Natural killer cell treated with Interleukin-12 subunit alpha and Interleukin-12 subunit beta and Interleukin-15 and Interleukin-18, amount 100 ng/mL, for 72 hours (primary cell): ENCODE measurements around the gene ARHGAP15. TPM values are rescaled to one million over a fixed set of nuclear protein-coding genes. Genes with fewer than 3 reads are reported as not detected.
A peak's percentile ranks its signal among the peaks of the same experiment; 100 is the strongest.

Experiments used
- ATAC-seq, 2 donors: fragments of 150-1000 bp; cut with Tn5 transposase in 1 of 2; sonication (Bioruptor Pico), chemical (Tn5 transposase) in 1 of 2; 2 replicates each; pipeline ENCODE4 v1.10.0; 2021
- DNase-seq: peaks from one replicate; pipeline ENCODE4 v3.0.0; 2022; ENCODE audit warnings: low spot score
- H3K27ac Mint-ChIP-seq, 2 donors: 1 replicate in 1 of 2; 2 replicates in 1 of 2; pipeline ENCODE4 v1.8.0; 2022; ENCODE audit warnings: mixed read lengths in 2 of 2, mild to moderate bottlenecking in 1 of 2, moderate library complexity in 1 of 2
- H3K27me3 Mint-ChIP-seq, 2 donors: 1 replicate in 1 of 2; 2 replicates in 1 of 2; pipeline ENCODE4 v1.8.0; 2022; ENCODE audit warnings: mixed read lengths in 2 of 2
- H3K36me3 Mint-ChIP-seq: one replicate; pipeline ENCODE4 v1.8.0; 2022; ENCODE audit warnings: mixed read lengths
- H3K4me1 Mint-ChIP-seq, 2 donors: 1 replicate in 1 of 2; 2 replicates in 1 of 2; pipeline ENCODE4 v1.8.0; 2022; ENCODE audit warnings: low read depth in 2 of 2, mixed read lengths in 2 of 2, mild to moderate bottlenecking in 1 of 2
- H3K4me3 Mint-ChIP-seq: one replicate; pipeline ENCODE4 v1.8.0; 2022; ENCODE audit warnings: mixed read lengths
- H3K9me3 Mint-ChIP-seq: 2 replicates; pipeline ENCODE4 v1.8.0; 2022; ENCODE audit warnings: mixed read lengths
- total RNA-seq, 2 donors: library from RNA; stranded (reverse); gene quantifications; one replicate each; pipeline ENCODE4 v1.2.3, GENCODE V29; 2022

ARHGAP15 gene
- total RNA-seq, 2 donors from 2014 or later: 80.6 to 133 TPM

- no peaks in the 10 kb centered on the region for H3K36me3 Mint-ChIP-seq
- H3K4me3 Mint-ChIP-seq: no peak overlapping the region
- no peak for ATAC-seq
- DNase-seq: no peak
- H3K27me3 Mint-ChIP-seq: peaks cover 25 to 31% of the 10 kb centered on the region in 2 donors
- peaks cover 3% of the 10 kb centered on the region for H3K9me3 Mint-ChIP-seq
- peaks cover 4 to 5% of the 10 kb centered on the region in 2 donors for H3K4me1 Mint-ChIP-seq
- H3K27ac Mint-ChIP-seq: no peak overlapping the region
These were observed 658.5 kb downstream of the ARHGAP15 start for GRCh38 chr2:143787674-143788073.

- peaks cover under 1 to 3% of the 10 kb centered on the region in 2 donors for H3K4me1 Mint-ChIP-seq
- DNase-seq: no peak
- peaks cover 6% of the 10 kb centered on the region for H3K9me3 Mint-ChIP-seq
- no peak for ATAC-seq
- H3K4me3 Mint-ChIP-seq: no peak overlapping the region
- H3K27ac Mint-ChIP-seq: no peak overlapping the region
- H3K27me3 Mint-ChIP-seq: peaks cover 25 to 28% of the 10 kb centered on the region in 2 donors
- no peaks in the 10 kb centered on the region for H3K36me3 Mint-ChIP-seq
These were observed 663.4 kb downstream of the ARHGAP15 start for GRCh38 chr2:143792602-143793001.

GRCh38 chr2:143793381-143793780, 664.2 kb downstream of the ARHGAP15 start:
- H3K36me3 Mint-ChIP-seq: no peaks in the 10 kb centered on the region

GRCh38 chr2:143796051-143796450, 666.8 kb downstream of the ARHGAP15 start:
- H3K36me3 Mint-ChIP-seq: peaks cover 4% of the 10 kb centered on the region
- H3K27me3 Mint-ChIP-seq: peaks cover 0 to under 1% of the 10 kb centered on the region in 2 donors
- H3K4me3 Mint-ChIP-seq: no peak overlapping the region
- peaks cover 0 to 3% of the 10 kb centered on the region in 2 donors for H3K4me1 Mint-ChIP-seq
- ATAC-seq: no peak
- no peak for DNase-seq
- H3K9me3 Mint-ChIP-seq: peaks cover 3% of the 10 kb centered on the region
- no peak overlapping the region for H3K27ac Mint-ChIP-seq

More at GRCh38 chr2:143793381-143793780, 664.2 kb downstream of the ARHGAP15 start:
- DNase-seq (no peak), ATAC-seq (no peak)
- H3K9me3 Mint-ChIP-seq: peaks cover 3% of the 10 kb centered on the region
- no peaks in the 10 kb centered on the region for H3K4me1 Mint-ChIP-seq
- H3K27ac Mint-ChIP-seq: no peak overlapping the region
- peaks cover 20 to 22% of the 10 kb centered on the region in 2 donors for H3K27me3 Mint-ChIP-seq
- H3K4me3 Mint-ChIP-seq: no peak overlapping the region

GRCh38 chr2:143801561-143801960, 672.3 kb downstream of the ARHGAP15 start:
- no peak for DNase-seq
- Mint-ChIP-seq H3K9me3 (no peaks in the 10 kb centered on the region), H3K4me3 (peak overlapping the region; percentile 82), H3K36me3 (peaks cover 14% of the 10 kb centered on the region), H3K27ac (peak overlapping the region; percentile 95 to 99), H3K27me3 (peaks cover 0 to 3% of the 10 kb centered on the region in 2 donors), H3K4me1 (peaks cover 22 to 47% of the 10 kb centered on the region in 2 donors)
- peak in 1 of 2 donors; percentile 33 for ATAC-seq

GRCh38 chr2:143802242-143802641, 673.0 kb downstream of the ARHGAP15 start:
- DNase-seq (no peak), ATAC-seq (peak; percentile 43 to 48)
- Mint-ChIP-seq H3K9me3 (no peaks in the 10 kb centered on the region), H3K4me1 (peaks cover 22 to 47% of the 10 kb centered on the region in 2 donors), H3K36me3 (peaks cover 14% of the 10 kb centered on the region), H3K4me3 (peak overlapping the region; percentile 82), H3K27me3 (peaks cover 0 to 3% of the 10 kb centered on the region in 2 donors), H3K27ac (peak overlapping the region; percentile 95 to 99)

- ATAC-seq (peak; percentile 87), DNase-seq (peak; percentile 62)
- Mint-ChIP-seq H3K4me3 (peak overlapping the region; percentile 82), H3K27me3 (peaks cover 0 to 3% of the 10 kb centered on the region in 2 donors), H3K4me1 (peaks cover 25 to 47% of the 10 kb centered on the region in 2 donors), H3K27ac (peak overlapping the region; percentile 95 to 99), H3K9me3 (no peaks in the 10 kb centered on the region), H3K36me3 (peaks cover 14% of the 10 kb centered on the region)
These were observed 673.8 kb downstream of the ARHGAP15 start for GRCh38 chr2:143802871-143803650.

- H3K9me3 Mint-ChIP-seq: no peaks in the 10 kb centered on the region
- H3K27me3 Mint-ChIP-seq: peaks cover 0 to 3% of the 10 kb centered on the region in 2 donors
- DNase-seq: no peak
- no peak for ATAC-seq
- peaks cover 25 to 47% of the 10 kb centered on the region in 2 donors for H3K4me1 Mint-ChIP-seq
- peak overlapping the region; percentile 95 to 99 for H3K27ac Mint-ChIP-seq
- H3K4me3 Mint-ChIP-seq: peak overlapping the region; percentile 82
- H3K36me3 Mint-ChIP-seq: peaks cover 14% of the 10 kb centered on the region
These were observed 674.7 kb downstream of the ARHGAP15 start for GRCh38 chr2:143803936-143804335.

- no peaks in the 10 kb centered on the region for H3K9me3 Mint-ChIP-seq
- peaks cover 22 to 47% of the 10 kb centered on the region in 2 donors for H3K4me1 Mint-ChIP-seq
- peaks cover 10% of the 10 kb centered on the region for H3K36me3 Mint-ChIP-seq
- H3K27me3 Mint-ChIP-seq: peaks cover 0 to 3% of the 10 kb centered on the region in 2 donors
- no peak for DNase-seq
- no peak overlapping the region for H3K4me3 Mint-ChIP-seq
- H3K27ac Mint-ChIP-seq: peak overlapping the region; percentile 95 to 99
- no peak for ATAC-seq
These were observed 676.4 kb downstream of the ARHGAP15 start for GRCh38 chr2:143805666-143806065.

GRCh38 chr2:143807192-143807591, 678.0 kb downstream of the ARHGAP15 start:
- peaks cover 5% of the 10 kb centered on the region in 2 donors for H3K27me3 Mint-ChIP-seq
- H3K9me3 Mint-ChIP-seq: peaks cover 3% of the 10 kb centered on the region

GRCh38 chr2:143807671-143808070, 678.5 kb downstream of the ARHGAP15 start:
- no peak for ATAC-seq
- peaks cover 3% of the 10 kb centered on the region for H3K9me3 Mint-ChIP-seq
- H3K36me3 Mint-ChIP-seq: peaks cover 19% of the 10 kb centered on the region
- no peak overlapping the region for H3K27ac Mint-ChIP-seq
- DNase-seq: no peak
- no peak overlapping the region for H3K4me3 Mint-ChIP-seq
- peaks cover 5% of the 10 kb centered on the region in 2 donors for H3K27me3 Mint-ChIP-seq
- peaks cover 16 to 40% of the 10 kb centered on the region in 2 donors for H3K4me1 Mint-ChIP-seq

More at GRCh38 chr2:143807192-143807591, 678.0 kb downstream of the ARHGAP15 start:
- H3K36me3 Mint-ChIP-seq: peaks cover 14% of the 10 kb centered on the region
- no peak overlapping the region for H3K27ac Mint-ChIP-seq
- H3K4me1 Mint-ChIP-seq: peaks cover 18 to 45% of the 10 kb centered on the region in 2 donors
- H3K4me3 Mint-ChIP-seq: no peak overlapping the region
- DNase-seq (no peak), ATAC-seq (no peak)

GRCh38 chr2:143808166-143808565, 678.9 kb downstream of the ARHGAP15 start:
- Mint-ChIP-seq H3K9me3 (peaks cover 3% of the 10 kb centered on the region), H3K27ac (no peak overlapping the region), H3K36me3 (peaks cover 22% of the 10 kb centered on the region), H3K4me3 (no peak overlapping the region), H3K4me1 (peaks cover 11 to 35% of the 10 kb centered on the region in 2 donors), H3K27me3 (peaks cover 5% of the 10 kb centered on the region in 2 donors)
- ATAC-seq: no peak
- no peak for DNase-seq

GRCh38 chr2:143815082-143815481, 685.9 kb downstream of the ARHGAP15 start:
- Mint-ChIP-seq H3K4me3 (no peak overlapping the region), H3K9me3 (peaks cover 7% of the 10 kb centered on the region), H3K4me1 (peaks cover 0 to 10% of the 10 kb centered on the region in 2 donors), H3K36me3 (peaks cover 16% of the 10 kb centered on the region), H3K27ac (peak overlapping the region in 1 of 2 donors; percentile 25), H3K27me3 (peaks cover 4 to 9% of the 10 kb centered on the region in 2 donors)
- DNase-seq (no peak), ATAC-seq (no peak)

- H3K27me3 Mint-ChIP-seq: peaks cover 5 to 9% of the 10 kb centered on the region in 2 donors
These were observed 687.7 kb downstream of the ARHGAP15 start for GRCh38 chr2:143816916-143817315.

More at GRCh38 chr2:143816916-143817315, 687.7 kb downstream of the ARHGAP15 start:
- H3K9me3 Mint-ChIP-seq: peaks cover 6% of the 10 kb centered on the region
- no peak overlapping the region for H3K4me3 Mint-ChIP-seq
- H3K36me3 Mint-ChIP-seq: peaks cover 11% of the 10 kb centered on the region
- ATAC-seq: no peak
- DNase-seq: no peak
- H3K4me1 Mint-ChIP-seq: peaks cover 0 to 6% of the 10 kb centered on the region in 2 donors
- no peak overlapping the region for H3K27ac Mint-ChIP-seq
